GF-D8 (cell line): ENCODE measurements around the gene PACSIN3.
"Not testable (repeated sequence)": the region's sequence is repeated elsewhere in the genome, so short reads cannot be mapped to it uniquely, and the experiment has no call there.

ENCODE experiments used
- DNase-seq: peaks from one replicate; lab custom pipeline; 2025; lab: John Stamatoyannopoulos, UW

PACSIN3 gene

GRCh38 chr11:47192111-47192510 lies 5.9 kb upstream of the PACSIN3 start:
- DNase-seq: no peak

- DNase-seq: not testable (repeated sequence)
Measured at GRCh38 chr11:47191137-47191536, 4.9 kb upstream of the PACSIN3 start.

GRCh38 chr11:47189100-47189834 lies 3.0 kb upstream of the PACSIN3 start:
- DNase-seq: no peak

- no peak for DNase-seq
Measured at GRCh38 chr11:47188259-47188658, 2.0 kb upstream of the PACSIN3 start.

- no peak for DNase-seq
Measured at GRCh38 chr11:47187723-47188122, 1.5 kb upstream of the PACSIN3 start.

- no peak for DNase-seq
Measured at GRCh38 chr11:47186700-47187695, 764 bp upstream of the PACSIN3 start.

GRCh38 chr11:47185305-47186075 lies 744 bp downstream of the PACSIN3 start:
- no peak for DNase-seq

- DNase-seq: no peak
Measured at GRCh38 chr11:47184711-47185304, 1.4 kb downstream of the PACSIN3 start.

- DNase-seq: no peak
Measured at GRCh38 chr11:47183969-47184368, 2.3 kb downstream of the PACSIN3 start.

GRCh38 chr11:47183031-47183856 lies 3.0 kb downstream of the PACSIN3 start:
- no peak for DNase-seq

GRCh38 chr11:47182380-47182779 lies 3.9 kb downstream of the PACSIN3 start:
- DNase-seq: no peak

GRCh38 chr11:47181271-47181670 lies 5.0 kb downstream of the PACSIN3 start:
- no peak for DNase-seq

GRCh38 chr11:47180006-47180787 lies 6.0 kb downstream of the PACSIN3 start:
- no peak for DNase-seq

GRCh38 chr11:47179655-47179991 lies 6.6 kb downstream of the PACSIN3 start:
- DNase-seq: no peak

- DNase-seq: no peak
Measured at GRCh38 chr11:47178737-47179654, 7.2 kb downstream of the PACSIN3 start.

- DNase-seq: no peak
Measured at GRCh38 chr11:47178316-47178715, 7.9 kb downstream of the PACSIN3 start.

GRCh38 chr11:47177846-47178245 lies 8.4 kb downstream of the PACSIN3 start:
- no peak for DNase-seq

- DNase-seq: peak; percentile 23
Measured at GRCh38 chr11:47177229-47177845, 8.9 kb downstream of the PACSIN3 start.
